ENCODE results near the gene IGSF9B.

IGSF9B gene

GRCh38 chr11:133941546-133941945 lies 15.2 kb downstream of the IGSF9B start:
- TF ChIP-seq GATA2 (IDR thresholded peaks at IDR 0.05; ENCODE audit: low read depth, low read length): no peak
- TF ChIP-seq GATA3 (IDR thresholded peaks at IDR 0.05; ENCODE audit: low read depth, low read length): no peak

GRCh38 chr11:133940034-133940433 lies 16.7 kb downstream of the IGSF9B start:
- TF ChIP-seq GATA2 (IDR thresholded peaks at IDR 0.05; ENCODE audit: low read depth, low read length): no peak
- TF ChIP-seq GATA3 (IDR thresholded peaks at IDR 0.05; ENCODE audit: low read depth, low read length): no peak

GRCh38 chr11:133939558-133939957 lies 17.2 kb downstream of the IGSF9B start:
- TF ChIP-seq GATA3 (IDR thresholded peaks at IDR 0.05; ENCODE audit: low read depth, low read length): no peak
- no peak for TF ChIP-seq GATA2 (IDR thresholded peaks at IDR 0.05; ENCODE audit: low read depth, low read length)

- TF ChIP-seq GATA2 (IDR thresholded peaks at IDR 0.05; ENCODE audit: low read depth, low read length) (no peak), GATA3 (IDR thresholded peaks at IDR 0.05; ENCODE audit: low read depth, low read length) (no peak)
These were observed 18.6 kb downstream of the IGSF9B start for GRCh38 chr11:133938166-133938565.

- TF ChIP-seq GATA3 (IDR thresholded peaks at IDR 0.05; ENCODE audit: low read depth, low read length) (no peak), GATA2 (IDR thresholded peaks at IDR 0.05; ENCODE audit: low read depth, low read length) (no peak)
These were observed 19.3 kb downstream of the IGSF9B start for GRCh38 chr11:133937468-133937867.

- TF ChIP-seq GATA2 (IDR thresholded peaks at IDR 0.05; ENCODE audit: low read depth, low read length): peak; percentile 100
- no peak; the same call in 1 of the 2 replicates for TF ChIP-seq GATA3 (IDR thresholded peaks at IDR 0.05; ENCODE audit: low read depth, low read length)
These were observed 19.8 kb downstream of the IGSF9B start for GRCh38 chr11:133937015-133937414.

- TF ChIP-seq GATA3 (IDR thresholded peaks at IDR 0.05; ENCODE audit: low read depth, low read length) (no peak), GATA2 (IDR thresholded peaks at IDR 0.05; ENCODE audit: low read depth, low read length) (no peak)
These were observed 20.2 kb downstream of the IGSF9B start for GRCh38 chr11:133936592-133936991.

GRCh38 chr11:133936136-133936535 lies 20.6 kb downstream of the IGSF9B start:
- TF ChIP-seq GATA2 (IDR thresholded peaks at IDR 0.05; ENCODE audit: low read depth, low read length): peak; percentile 99
- TF ChIP-seq GATA3 (IDR thresholded peaks at IDR 0.05; ENCODE audit: low read depth, low read length): no peak

GRCh38 chr11:133935551-133935910 lies 21.2 kb downstream of the IGSF9B start:
- no peak for TF ChIP-seq GATA3 (IDR thresholded peaks at IDR 0.05; ENCODE audit: low read depth, low read length)
- TF ChIP-seq GATA2 (IDR thresholded peaks at IDR 0.05; ENCODE audit: low read depth, low read length): no peak

- TF ChIP-seq GATA2 (IDR thresholded peaks at IDR 0.05; ENCODE audit: low read depth, low read length) (peak; percentile 57; the same call in 1 of the 2 replicates), GATA3 (IDR thresholded peaks at IDR 0.05; ENCODE audit: low read depth, low read length) (no peak)
These were observed 21.9 kb downstream of the IGSF9B start for GRCh38 chr11:133934599-133935550.

- TF ChIP-seq GATA3 (IDR thresholded peaks at IDR 0.05; ENCODE audit: low read depth, low read length) (no peak), GATA2 (IDR thresholded peaks at IDR 0.05; ENCODE audit: low read depth, low read length) (no peak)
These were observed 22.7 kb downstream of the IGSF9B start for GRCh38 chr11:133934096-133934495.

GRCh38 chr11:133931449-133932060 lies 25.2 kb downstream of the IGSF9B start:
- no peak for TF ChIP-seq GATA2 (IDR thresholded peaks at IDR 0.05; ENCODE audit: low read depth, low read length)
- TF ChIP-seq GATA3 (IDR thresholded peaks at IDR 0.05; ENCODE audit: low read depth, low read length): no peak

- TF ChIP-seq GATA2 (IDR thresholded peaks at IDR 0.05; ENCODE audit: low read depth, low read length): no peak
- no peak for TF ChIP-seq GATA3 (IDR thresholded peaks at IDR 0.05; ENCODE audit: low read depth, low read length)
These were observed 25.9 kb downstream of the IGSF9B start for GRCh38 chr11:133930767-133931448.

- TF ChIP-seq GATA3 (IDR thresholded peaks at IDR 0.05; ENCODE audit: low read depth, low read length) (no peak), GATA2 (IDR thresholded peaks at IDR 0.05; ENCODE audit: low read depth, low read length) (no peak)
These were observed 26.6 kb downstream of the IGSF9B start for GRCh38 chr11:133930053-133930766.

Data from SH-SY5Y (cell line).